Chondrocyte (in vitro differentiated cells): Measurements from ENCODE around the gene ACAA2. TPM values are rescaled to one million over a fixed set of nuclear protein-coding genes. Genes with fewer than 3 reads are reported as not detected.

ENCODE experiments used
- DNase-seq: peaks from one replicate; pipeline ENCODE4 v3.0.0; 2021; ENCODE audit warnings: mixed read lengths, low spot score
- H3K27ac Mint-ChIP-seq: one replicate; pipeline ENCODE4 v1.8.0; 2021; ENCODE audit warnings: mild to moderate bottlenecking, moderate library complexity, mixed read lengths; ENCODE audit not compliant: unreplicated experiment
- H3K27me3 Mint-ChIP-seq: 2 replicates; pipeline ENCODE4 v1.8.0; 2021; ENCODE audit warnings: low read depth, mixed read lengths
- H3K36me3 Mint-ChIP-seq: 2 replicates; pipeline ENCODE4 v1.8.0; 2021; ENCODE audit warnings: low read depth, mixed read lengths
- H3K4me1 Mint-ChIP-seq: 2 replicates; pipeline ENCODE4 v1.8.0; 2021; ENCODE audit warnings: low read depth, mild to moderate bottlenecking, mixed read lengths
- H3K4me3 Mint-ChIP-seq: one replicate; pipeline ENCODE4 v1.8.0; 2021; ENCODE audit warnings: mild to moderate bottlenecking, moderate library complexity, mixed read lengths; ENCODE audit not compliant: unreplicated experiment
- H3K9me3 Mint-ChIP-seq: 2 replicates; pipeline ENCODE4 v1.8.0; 2021; ENCODE audit warnings: low read depth, mixed read lengths
- CTCF ChIP-seq: fragments of 200-600 bp; sonication (generic); IDR thresholded peaks from 2 replicates; pipeline ENCODE4 v1.5.0; 2021; ENCODE audit warnings: antibody characterized with exemption, mild to moderate bottlenecking, moderate library complexity
- total RNA-seq: library from RNA; stranded (reverse); gene quantifications from 3 replicates; pipeline ENCODE4 v1.2.1, GENCODE V29; 2021

ACAA2 gene
- total RNA-seq, 1 donor from 2014 or later, result 60.3 TPM

- no peak overlapping the region for H3K27ac Mint-ChIP-seq
- H3K4me3 Mint-ChIP-seq, result no peak overlapping the region
- H3K9me3 Mint-ChIP-seq, result no peaks in the 10 kb centered on the region
- H3K27me3 Mint-ChIP-seq, result peaks cover 2% of the 10 kb centered on the region
- no peak for TF ChIP-seq CTCF
- H3K4me1 Mint-ChIP-seq, result peaks cover 7% of the 10 kb centered on the region
- DNase-seq, result no peak
- H3K36me3 Mint-ChIP-seq, result no peaks in the 10 kb centered on the region
Observed at GRCh38 chr18:49744376-49745008, 68.8 kb downstream of the ACAA2 start.

GRCh38 chr18:49743117-49743567, 70.2 kb downstream of the ACAA2 start:
- Mint-ChIP-seq H3K9me3 (no peaks in the 10 kb centered on the region), H3K36me3 (no peaks in the 10 kb centered on the region), H3K4me3 (no peak overlapping the region), H3K27ac (no peak overlapping the region), H3K27me3 (peaks cover 2% of the 10 kb centered on the region), H3K4me1 (peaks cover 7% of the 10 kb centered on the region)
- no peak for TF ChIP-seq CTCF
- no peak for DNase-seq

GRCh38 chr18:49742316-49743116, 70.8 kb downstream of the ACAA2 start:
- H3K36me3 Mint-ChIP-seq, result no peaks in the 10 kb centered on the region
- no peak overlapping the region for H3K4me3 Mint-ChIP-seq
- H3K27me3 Mint-ChIP-seq, result peaks cover 2% of the 10 kb centered on the region
- DNase-seq, result no peak
- H3K4me1 Mint-ChIP-seq, result peaks cover 7% of the 10 kb centered on the region
- H3K27ac Mint-ChIP-seq, result no peak overlapping the region
- H3K9me3 Mint-ChIP-seq, result no peaks in the 10 kb centered on the region
- no peak for TF ChIP-seq CTCF

GRCh38 chr18:49739275-49739674, 74.1 kb downstream of the ACAA2 start:
- H3K36me3 Mint-ChIP-seq, result no peaks in the 10 kb centered on the region
- no peaks in the 10 kb centered on the region for H3K27me3 Mint-ChIP-seq
- no peak for TF ChIP-seq CTCF
- H3K27ac Mint-ChIP-seq, result no peak overlapping the region
- DNase-seq, result no peak
- no peaks in the 10 kb centered on the region for H3K9me3 Mint-ChIP-seq
- peaks cover 4% of the 10 kb centered on the region for H3K4me1 Mint-ChIP-seq
- H3K4me3 Mint-ChIP-seq, result no peak overlapping the region

DNA sequence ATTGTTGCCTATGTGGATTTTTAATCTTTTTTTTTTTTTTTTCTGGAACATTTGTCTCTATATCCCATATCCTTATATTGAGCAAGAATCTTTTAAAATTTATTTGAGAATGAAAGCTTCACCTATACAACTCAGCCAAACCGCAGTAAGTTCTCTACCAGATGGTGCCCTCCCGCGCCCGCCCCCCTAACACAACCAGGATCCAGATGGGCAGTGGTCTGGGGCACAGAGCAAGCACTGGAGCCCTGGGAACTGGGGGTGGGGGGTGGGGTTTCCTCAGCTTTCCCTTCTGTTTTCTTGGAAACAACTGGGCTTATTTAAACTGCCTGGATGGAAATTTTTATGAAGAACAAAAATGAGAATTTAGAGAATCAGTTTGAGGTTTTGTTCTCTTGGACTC, 74.6 kb downstream of the ACAA2 start:
- Mint-ChIP-seq H3K9me3 (no peaks in the 10 kb centered on the region), H3K27me3 (no peaks in the 10 kb centered on the region), H3K36me3 (no peaks in the 10 kb centered on the region), H3K4me1 (peaks cover 4% of the 10 kb centered on the region), H3K27ac (no peak overlapping the region), H3K4me3 (no peak overlapping the region)
- no peak for DNase-seq
- TF ChIP-seq CTCF, result no peak
